Activated CD4-positive, alpha-beta T cell treated with anti-CD3 and anti-CD28 coated beads for 1 hour (primary cell): ENCODE data around the gene GSDMA.

Experiments
- DNase-seq: peaks from one replicate; pipeline ENCODE4 v3.0.0-alpha.2; 2020

Gene GSDMA

GRCh38 chr17:39963829-39964228 lies 1.0 kb downstream of the GSDMA start:
- DNase-seq, result peak; percentile 37

GRCh38 chr17:39965017-39965699 lies 2.4 kb downstream of the GSDMA start:
- DNase-seq, result no peak

GRCh38 chr17:39966771-39967170 lies 4.0 kb downstream of the GSDMA start:
- DNase-seq, result no peak

- DNase-seq, result no peak
Observed at GRCh38 chr17:39968761-39969160, 6.0 kb downstream of the GSDMA start.

GRCh38 chr17:39969375-39969774 lies 6.6 kb downstream of the GSDMA start:
- no peak for DNase-seq

GRCh38 chr17:39970157-39970692 lies 7.4 kb downstream of the GSDMA start:
- DNase-seq, result no peak

- no peak for DNase-seq
Observed at GRCh38 chr17:39971076-39971603, 8.3 kb downstream of the GSDMA start.

GRCh38 chr17:39972271-39972670 lies 9.5 kb downstream of the GSDMA start:
- no peak for DNase-seq

GRCh38 chr17:39973496-39973895 lies 10.7 kb downstream of the GSDMA start:
- DNase-seq, result no peak

GRCh38 chr17:39974433-39974832 lies 11.6 kb downstream of the GSDMA start:
- no peak for DNase-seq

GRCh38 chr17:39975801-39976200 lies 13.0 kb downstream of the GSDMA start:
- DNase-seq, result no peak

GRCh38 chr17:39979016-39979670 lies 16.3 kb downstream of the GSDMA start:
- no peak for DNase-seq

- no peak for DNase-seq
Observed at GRCh38 chr17:39979893-39980350, 17.1 kb downstream of the GSDMA start.

GRCh38 chr17:39980351-39981206 lies 17.8 kb downstream of the GSDMA start, which contains the start of gene PSMD3:
TSS of gene PSMD3 (plus strand) at chr17:39980807. CDS start at chr17:39980971, 164 bp downstream.
- peak; percentile 96 for DNase-seq

- no peak for DNase-seq
Observed at GRCh38 chr17:39981207-39981741, 18.5 kb downstream of the GSDMA start.

GRCh38 chr17:39981766-39982375 lies 19.1 kb downstream of the GSDMA start:
- DNase-seq, result no peak

GRCh38 chr17:39988206-39988810 lies 25.5 kb downstream of the GSDMA start:
- no peak for DNase-seq

- no peak for DNase-seq
Observed at GRCh38 chr17:39994448-39994847, 31.6 kb downstream of the GSDMA start.

GRCh38 chr17:39995438-39995837 lies 32.6 kb downstream of the GSDMA start:
- DNase-seq, result no peak

GRCh38 chr17:39996162-39996561 lies 33.4 kb downstream of the GSDMA start:
- DNase-seq, result no peak

GRCh38 chr17:39996800-39997199 lies 34.0 kb downstream of the GSDMA start:
- no peak for DNase-seq

- DNase-seq, result no peak
Observed at GRCh38 chr17:39997543-39997942, 34.7 kb downstream of the GSDMA start.
